SK-N-SH (cell line): ENCODE results near the gene WDR6. TPM values are rescaled to one million over a fixed set of nuclear protein-coding genes. Genes with fewer than 3 reads are reported as not detected.

Source experiments
- CTCF ChIA-PET: fragments of 300-600, 350-600 bp; formaldehyde crosslinking; extraction: SDS; loops from one replicate; lab custom pipeline; 2021; lab: Yijun Ruan, JAX
- POLR2A ChIA-PET: fragments of 350-600 bp; sonication (Branson Sonifier 250); formaldehyde crosslinking; extraction: SDS; loops from one replicate; lab custom pipeline; 2020; ENCODE audit warnings: antibody characterized with exemption, inconsistent platforms; lab: Yijun Ruan, JAX
- DNase-seq: peaks from one replicate; pipeline ENCODE4 v3.0.0; 2012
- H2AFZ ChIP-seq: fragments of 200-600 bp; sonication (generic); 2 replicates; pipeline ENCODE4 v1.8.1; 2016; ENCODE audit warnings: antibody characterized with exemption, mild to moderate bottlenecking, low read depth
- H3F3A ChIP-seq: fragments of 200-600 bp; sonication (generic); replicated peaks from 2 replicates; pipeline ENCODE3; 2016; ENCODE audit warnings: antibody characterized with exemption, mild to moderate bottlenecking; ENCODE audit not compliant: insufficient read depth
- H3K27ac ChIP-seq, 2 experiments: fragments of 200-500 bp in 1 of 2; fragments of 200-600 bp in 1 of 2; sonication (Bioruptor generic) in 1 of 2; sonication (generic), shearing (Covaris generic) in 1 of 2; 2 replicates each; pipeline versions ENCODE4 v1.5.1 to v1.6.1; 2014 to 2016; ENCODE audit warnings: low read depth in 2 of 2, inconsistent platforms in 1 of 2, low read length in 1 of 2, mild to moderate bottlenecking in 1 of 2, mixed read lengths in 1 of 2
- H3K27me3 ChIP-seq: fragments of 200-600 bp; sonication (generic), shearing (Covaris generic); 2 replicates; pipeline ENCODE4 v1.6.1; 2016; ENCODE audit warnings: mixed run types; ENCODE audit not compliant: insufficient read depth
- H3K36me3 ChIP-seq, 2 experiments: fragments of 200-500 bp in 1 of 2; fragments of 200-600 bp in 1 of 2; sonication (Bioruptor generic) in 1 of 2; sonication (generic) in 1 of 2; replicated peaks in 1 of 2; 2 replicates each; pipeline versions ENCODE3 to v1.5.1; 2014 to 2016; ENCODE audit warnings: low read length in 1 of 2, mild to moderate bottlenecking in 1 of 2; ENCODE audit not compliant: insufficient read depth in 2 of 2, control insufficient read depth in 1 of 2
- H3K4me1 ChIP-seq, 2 experiments: fragments of 200-500 bp in 1 of 2; fragments of 200-600 bp in 1 of 2; sonication (Bioruptor generic) in 1 of 2; sonication (generic), shearing (Covaris generic) in 1 of 2; 2 replicates each; pipeline versions ENCODE4 v1.5.1 to v1.6.1; 2014 to 2016; ENCODE audit warnings: low read depth in 1 of 2, low read length in 1 of 2, mixed run types in 1 of 2; ENCODE audit not compliant: insufficient read depth in 2 of 2, control insufficient read depth in 1 of 2
- H3K4me2 ChIP-seq: fragments of 200-600 bp; sonication (generic), shearing (Covaris generic); 2 replicates; pipeline ENCODE4 v1.6.1; 2017; ENCODE audit warnings: mixed run types
- H3K4me3 ChIP-seq, 2 experiments: fragments of 200-500 bp in 1 of 2; fragments of 200-600 bp in 1 of 2; sonication (Bioruptor generic) in 1 of 2; sonication (generic), shearing (Covaris generic) in 1 of 2; 2 replicates each; pipeline versions ENCODE4 v1.5.1 to v1.8.1; 2014 to 2016; ENCODE audit warnings: low read depth in 2 of 2, inconsistent platforms in 1 of 2, low read length in 1 of 2, mild to moderate bottlenecking in 1 of 2, mixed read lengths in 1 of 2, moderate library complexity in 1 of 2
- H3K79me2 ChIP-seq: fragments of 200-600 bp; sonication (generic); 2 replicates; pipeline ENCODE4 v1.8.1; 2017; ENCODE audit warnings: mild to moderate bottlenecking; ENCODE audit not compliant: insufficient read depth
- H3K9ac ChIP-seq: fragments of 200-600 bp; sonication (generic); 2 replicates; pipeline ENCODE4 v1.6.1; 2017; ENCODE audit warnings: mixed run types
- H3K9me2 ChIP-seq: fragments of 200-600 bp; sonication (generic); 2 replicates; pipeline ENCODE4 v1.6.1; 2017; ENCODE audit warnings: mixed run types
- H3K9me3 ChIP-seq: fragments of 200-600 bp; sonication (generic); 2 replicates; pipeline ENCODE4 v1.6.1; 2017; ENCODE audit warnings: mixed run types, mild to moderate bottlenecking, moderate library complexity
- H4K20me1 ChIP-seq: fragments of 200-600 bp; sonication (generic); 2 replicates; pipeline ENCODE4 v1.6.1; 2017; ENCODE audit warnings: mild to moderate bottlenecking, mixed run types; ENCODE audit not compliant: insufficient read depth
- FOXJ3 ChIP-seq: sonication (generic); formaldehyde crosslinking; IDR thresholded peaks from 2 replicates; pipeline ENCODE4 v1.5.1; 2020; ENCODE audit warnings: mild to moderate bottlenecking, missing genetic modification reagents
- GATA2 ChIP-seq: sonication (generic); formaldehyde crosslinking; IDR thresholded peaks from 2 replicates; pipeline ENCODE4 v1.5.0; 2020; ENCODE audit warnings: mild to moderate bottlenecking, missing genetic modification reagents
- IRF3 ChIP-seq: fragments of 150-350 bp; IDR thresholded peaks from 2 replicates; pipeline ENCODE4 v1.6.1; 2016; ENCODE audit warnings: mild to moderate bottlenecking, low read depth, low read length
- MAX ChIP-seq: IDR thresholded peaks from 2 replicates; pipeline ENCODE4 v1.4.0; 2012; ENCODE audit warnings: low read depth
- MXI1 ChIP-seq: IDR thresholded peaks from 2 replicates; pipeline ENCODE4 v1.6.1; 2012; ENCODE audit warnings: mild to moderate bottlenecking, low read depth, low read length, improper control_type of control experiment
- POLR2AphosphoS5 ChIP-seq: IDR thresholded peaks from 2 replicates; pipeline ENCODE4 v1.6.1; 2012; ENCODE audit warnings: low read depth, low read length
- REST ChIP-seq: IDR thresholded peaks from 2 replicates; pipeline ENCODE4 v1.6.1; 2012; ENCODE audit warnings: mild to moderate bottlenecking, low read depth, low read length, moderate library complexity
- ZBTB33 ChIP-seq: IDR thresholded peaks from 2 replicates; pipeline ENCODE4 v1.4.0; 2012; ENCODE audit warnings: low read depth, borderline replicate concordance
- WGBS: methylation state at CpG from one replicate; pipeline ENCODE4 v1.1.6; 2017; ENCODE audit warnings: low lambda C conversion rate; 5-methylcytosine and 5-hydroxymethylcytosine counted together
- polyA plus RNA-seq, 3 experiments: library from polyadenylated mRNA; depleted of rRNA; stranded (reverse); fragments of >200 nt; gene quantifications; 2 replicates each; pipeline ENCODE4 v1.2.3, GENCODE V29; 2012

Gene WDR6
- polyA plus RNA-seq, 1 of the 3 experiments (the other 2 are of a cell fraction): 230 TPM

- TF ChIP-seq ZBTB33 (peak; percentile 63), REST (no peak), IRF3 (no peak)
Measured at GRCh38 chr3:49017971-49018706, 10.9 kb downstream of the WDR6 start, which contains the start of gene DALRD3 (continued).

- TF ChIP-seq FOXJ3 (no peak), ZBTB33 (no peak), MAX (no peak), MXI1 (peak; percentile 6; the same call in 1 of the 2 replicates), POLR2AphosphoS5 (peak; percentile 14; the same call in 1 of the 2 replicates), GATA2 (CRISPR knock-in tag) (no peak)
- no peaks in the 10 kb centered on the region for H3K27me3 ChIP-seq
- peaks cover 55% of the 10 kb centered on the region for H3K79me2 ChIP-seq
- H3K4me2 ChIP-seq: peak overlapping the region; percentile 97
- H2AFZ ChIP-seq: peak overlapping the region; percentile 77; the same call in 1 of the 2 replicates
- H3K27ac ChIP-seq: peak overlapping the region; percentile 89 to 99
- ChIA-PET CTCF (interaction anchor here (1.3 to 14.2 kb wide), 3 partner anchors 11 to 430 kb away, joined by 3 to 114 read pairs (median 39); partner anchors contain the start of genes P4HTM and WDR6), POLR2A (interaction anchor here (1.1 to 3.7 kb wide), 3 partner anchors 9 to 75 kb away, joined by 3 to 46 read pairs (median 3); partner anchors contain the start of gene WDR6)
- no peak for DNase-seq
- H3K36me3 ChIP-seq: peaks cover 15 to 34% of the 10 kb centered on the region in 2 experiments
- H3K4me3 ChIP-seq: peak overlapping the region; percentile 83 to 87
- H3F3A ChIP-seq: peaks cover 39% of the 10 kb centered on the region
- 0% methylated on average over 6 of the region's 18 CpGs for WGBS
- no peaks in the 10 kb centered on the region for H3K9me2 ChIP-seq
- H3K9me3 ChIP-seq: no peaks in the 10 kb centered on the region
- peak overlapping the region; percentile 80 for H3K9ac ChIP-seq
- peaks cover 0 to 34% of the 10 kb centered on the region in 2 experiments; a peak in 1 of 4 replicates for H3K4me1 ChIP-seq
- H4K20me1 ChIP-seq: peaks cover 15% of the 10 kb centered on the region
Measured at GRCh38 chr3:49018707-49019006, 11.5 kb downstream of the WDR6 start.
